Gastroesophageal sphincter (tissue), 3 donors: ENCODE results near the gene PPM1B.

ENCODE experiments used
- CTCF ChIP-seq, 4 experiments: fragments of 200-600 bp in 2 of 4; fragments of 450-650 bp in 2 of 4; sonication (generic) in 1 of 4; IDR thresholded peaks; one replicate each; pipeline ENCODE4 v1.5.1; 2017 to 2019; ENCODE audit warnings: antibody characterized with exemption in 4 of 4, mild to moderate bottlenecking in 2 of 4, moderate library complexity in 2 of 4
- POLR2A ChIP-seq, 2 donors: fragments of 450-650 bp; IDR thresholded peaks; one replicate each; pipeline ENCODE4 v1.6.1; 2017; ENCODE audit warnings: antibody characterized with exemption in 2 of 2, mild to moderate bottlenecking in 2 of 2, moderate library complexity in 1 of 2

- TF ChIP-seq POLR2A (IDR thresholded peaks at IDR 0.05) (no peak), CTCF (IDR thresholded peaks at IDR 0.05) (no peak)
Observed at GRCh38 chr2:44142306-44142705, 26.4 kb upstream of the PPM1B start.
